Fibroblast of villous mesenchyme (primary cell): ENCODE data around the gene OVOL2. TPM values are rescaled to one million over a fixed set of nuclear protein-coding genes. Genes with fewer than 3 reads are reported as not detected.
"Not testable (repeated sequence)": the region's sequence is repeated elsewhere in the genome, so short reads cannot be mapped to it uniquely, and the experiment has no call there.

ENCODE experiments used
- DNase-seq: peaks from one replicate; pipeline ENCODE4 v3.0.0-alpha.2; 2010; ENCODE audit warnings: low read depth
- H3K4me3 ChIP-seq: 2 replicates; pipeline ENCODE4 v1.5.1; 2011; ENCODE audit warnings: low read depth, mild to moderate bottlenecking, low read length
- total RNA-seq: library from RNA; depleted of rRNA; stranded (reverse); fragments of >200 nt; gene quantifications from 2 replicates; pipeline ENCODE4 v1.2.3, GENCODE V29; 2012
- TF ChIP-seq, protein P1 (sequence below): IDR thresholded peaks from 2 replicates; pipeline ENCODE4 v1.5.1; 2012; ENCODE audit warnings: low read depth, mild to moderate bottlenecking, low read length; ENCODE audit not compliant: insufficient read depth

Gene OVOL2
- total RNA-seq: not detected in 2 replicates

DNA sequence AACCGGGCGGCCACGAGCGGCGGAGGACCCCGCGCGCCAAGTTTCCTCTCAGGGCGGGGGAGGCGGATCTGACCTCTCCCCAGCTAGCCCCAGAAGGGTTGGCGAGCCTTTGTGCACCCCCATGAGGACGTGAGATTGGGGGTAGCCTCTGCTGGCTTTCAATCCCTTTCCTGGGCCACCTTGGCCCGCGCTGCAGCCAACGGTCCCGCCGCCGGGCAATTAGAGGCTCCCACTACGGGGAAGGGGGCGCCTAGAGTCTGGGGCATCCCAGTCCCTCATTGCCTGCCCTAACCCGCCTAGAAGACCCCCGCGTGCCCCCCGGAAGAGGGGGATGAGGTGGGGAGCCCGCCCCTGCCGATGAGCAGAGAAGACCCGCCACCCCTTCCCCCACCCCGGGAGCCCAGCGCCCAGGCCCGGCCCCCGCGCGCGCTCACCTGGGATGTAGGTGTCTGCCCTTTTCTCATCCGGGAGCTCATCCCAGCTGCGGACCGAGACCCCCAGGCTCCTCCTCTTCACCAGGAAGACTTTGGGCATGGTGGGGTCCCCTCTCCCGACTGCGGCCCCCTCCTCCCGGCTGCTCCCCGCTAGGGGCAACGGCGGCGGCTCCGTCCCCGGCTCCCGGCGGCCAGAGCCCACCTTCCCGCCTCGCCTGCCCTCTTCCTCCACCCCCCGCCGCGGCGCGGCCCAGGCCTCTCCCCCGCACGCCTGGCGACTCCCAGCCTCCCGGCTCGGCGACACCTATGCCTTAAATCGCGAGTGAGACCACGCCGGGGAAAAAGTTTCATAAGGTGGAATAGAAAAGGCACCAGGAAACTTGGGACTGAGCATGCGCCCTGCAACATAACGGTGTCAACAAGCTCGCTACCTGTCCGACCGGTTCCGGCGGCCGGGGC lies at the start of gene OVOL2:
Gene OVOL2, minus strand, starts transcription at position 816 of the 893 bp plus-strand sequence. Its CDS starts 282 bp downstream, at position 534.
- TF ChIP-seq, protein P1, sequence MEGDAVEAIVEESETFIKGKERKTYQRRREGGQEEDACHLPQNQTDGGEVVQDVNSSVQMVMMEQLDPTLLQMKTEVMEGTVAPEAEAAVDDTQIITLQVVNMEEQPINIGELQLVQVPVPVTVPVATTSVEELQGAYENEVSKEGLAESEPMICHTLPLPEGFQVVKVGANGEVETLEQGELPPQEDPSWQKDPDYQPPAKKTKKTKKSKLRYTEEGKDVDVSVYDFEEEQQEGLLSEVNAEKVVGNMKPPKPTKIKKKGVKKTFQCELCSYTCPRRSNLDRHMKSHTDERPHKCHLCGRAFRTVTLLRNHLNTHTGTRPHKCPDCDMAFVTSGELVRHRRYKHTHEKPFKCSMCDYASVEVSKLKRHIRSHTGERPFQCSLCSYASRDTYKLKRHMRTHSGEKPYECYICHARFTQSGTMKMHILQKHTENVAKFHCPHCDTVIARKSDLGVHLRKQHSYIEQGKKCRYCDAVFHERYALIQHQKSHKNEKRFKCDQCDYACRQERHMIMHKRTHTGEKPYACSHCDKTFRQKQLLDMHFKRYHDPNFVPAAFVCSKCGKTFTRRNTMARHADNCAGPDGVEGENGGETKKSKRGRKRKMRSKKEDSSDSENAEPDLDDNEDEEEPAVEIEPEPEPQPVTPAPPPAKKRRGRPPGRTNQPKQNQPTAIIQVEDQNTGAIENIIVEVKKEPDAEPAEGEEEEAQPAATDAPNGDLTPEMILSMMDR: no peak
- H3K4me3 ChIP-seq: no peak within 1 kb of the TSS
- no peak for DNase-seq

DNA sequence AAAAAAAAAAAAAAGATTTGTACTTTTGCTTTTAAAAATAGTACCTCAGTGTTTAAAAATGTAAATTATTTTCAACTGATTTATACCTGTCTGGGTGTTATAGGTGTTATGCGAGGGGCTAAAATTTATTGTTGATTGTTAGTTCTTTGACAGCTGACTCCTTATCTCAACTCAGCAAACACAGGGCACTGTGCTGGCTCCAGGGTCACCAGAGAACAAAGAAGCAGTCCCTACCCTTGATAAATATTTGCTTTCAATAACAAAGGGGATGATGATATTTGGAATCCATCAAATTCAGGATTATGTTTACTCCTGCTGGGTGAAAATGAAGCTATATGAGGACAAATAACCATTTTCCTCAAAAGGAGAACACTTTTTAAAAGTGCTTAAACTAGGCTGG lies 45.8 kb upstream of the OVOL2 start:
- H3K4me3 ChIP-seq: no peak overlapping the region
- no peak for DNase-seq
- TF ChIP-seq, protein P1: no peak

DNA sequence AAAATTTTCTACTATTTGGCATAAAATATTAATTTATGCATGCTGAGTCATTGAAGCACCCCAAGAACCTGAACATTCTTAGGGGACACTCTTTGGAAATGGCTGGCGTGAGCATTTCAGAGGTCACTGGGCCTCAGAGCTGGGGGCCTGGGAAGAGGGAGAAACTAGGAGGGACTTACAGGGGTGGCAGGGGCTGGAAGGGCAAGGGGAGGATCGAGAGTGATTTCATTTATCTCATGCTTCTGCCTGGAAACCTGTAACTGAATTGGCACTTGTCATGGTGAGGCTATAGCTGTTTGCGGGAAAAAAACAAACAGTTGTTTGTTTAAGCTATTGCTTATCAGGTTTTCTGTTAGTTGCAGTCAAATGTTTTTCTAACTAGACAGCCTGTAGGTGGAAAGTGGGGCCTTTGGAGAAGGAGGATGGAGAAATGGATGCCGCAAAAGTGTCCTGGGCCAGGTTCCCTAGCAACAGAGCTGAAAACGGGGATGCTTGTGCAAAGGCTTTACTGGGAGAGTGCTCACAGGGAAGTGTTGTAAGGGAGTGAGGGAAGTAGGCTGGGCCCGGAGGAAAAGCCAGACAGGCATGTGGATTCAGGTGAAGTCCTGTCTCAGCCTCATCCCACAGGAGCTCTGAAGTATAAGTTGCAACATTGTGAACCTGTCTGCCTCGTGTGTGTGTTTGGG lies 43.6 kb upstream of the OVOL2 start:
- TF ChIP-seq, protein P1: no peak
- H3K4me3 ChIP-seq: no peak overlapping the region
- DNase-seq: no peak

DNA sequence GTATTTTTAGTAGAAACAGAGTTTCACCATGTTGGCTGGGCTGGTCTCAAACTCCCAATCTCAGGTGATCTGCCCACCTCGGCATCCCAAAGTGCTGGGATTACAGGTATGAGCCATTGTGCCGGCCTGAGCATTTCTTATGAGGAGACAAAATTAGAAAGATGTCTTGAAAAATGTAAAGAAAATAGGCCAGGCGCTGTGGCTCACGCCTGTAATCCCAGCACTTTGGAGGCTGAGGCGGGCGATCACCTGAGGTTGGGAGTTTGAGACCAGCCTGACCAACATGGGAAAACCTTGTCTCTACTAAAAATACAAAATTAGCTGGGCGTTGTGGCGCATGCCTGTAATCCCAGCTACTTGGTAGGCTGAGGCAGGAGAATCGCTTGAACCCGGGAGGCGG lies 42.9 kb upstream of the OVOL2 start:
- not testable (repeated sequence) for DNase-seq

DNA sequence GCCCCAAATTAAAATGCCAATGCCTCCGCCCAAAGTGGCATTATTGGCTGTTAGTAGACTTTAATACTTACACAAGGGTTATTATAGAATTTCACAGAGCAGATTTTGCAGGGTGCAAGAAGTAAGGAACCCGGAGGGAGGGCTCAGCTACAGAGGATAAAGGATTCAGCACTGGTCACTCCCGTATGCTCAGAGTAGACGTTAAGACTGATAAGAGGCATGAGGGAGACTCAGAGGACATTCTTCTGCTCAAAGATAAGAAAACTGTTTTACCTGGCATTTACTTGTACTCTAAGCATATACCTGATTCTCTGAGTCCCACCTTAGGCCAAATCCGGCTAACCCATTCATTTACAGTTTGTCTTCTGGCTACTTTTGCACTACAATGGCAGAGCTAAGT lies 36.5 kb upstream of the OVOL2 start:
- H3K4me3 ChIP-seq: no peak overlapping the region
- DNase-seq: no peak
- TF ChIP-seq, protein P1: no peak

More for the DNA sequence above, 42.9 kb upstream of the OVOL2 start:
- not testable (repeated sequence) for H3K4me3 ChIP-seq

DNA sequence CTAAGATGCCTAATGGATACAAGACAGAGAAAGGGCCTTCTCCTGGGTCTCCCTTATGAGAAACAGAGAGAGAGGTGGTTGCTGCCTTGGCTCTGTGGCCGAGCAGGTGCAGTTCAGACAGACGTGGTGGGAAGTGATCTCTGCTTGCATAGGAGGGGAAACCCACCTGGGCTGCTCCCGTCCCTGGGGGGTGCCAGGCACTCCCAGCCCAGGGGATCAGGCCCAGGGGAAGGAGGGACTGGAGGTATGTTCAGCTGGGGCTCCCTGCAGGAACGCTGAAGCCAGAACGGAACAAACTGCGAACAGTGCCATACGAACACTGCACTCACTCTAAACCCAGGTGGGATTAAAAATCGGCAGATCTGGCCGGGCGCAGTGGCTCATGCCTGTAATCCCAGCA lies 35.7 kb upstream of the OVOL2 start:
- no peak for DNase-seq
- no peak overlapping the region for H3K4me3 ChIP-seq
- TF ChIP-seq, protein P1: no peak

DNA sequence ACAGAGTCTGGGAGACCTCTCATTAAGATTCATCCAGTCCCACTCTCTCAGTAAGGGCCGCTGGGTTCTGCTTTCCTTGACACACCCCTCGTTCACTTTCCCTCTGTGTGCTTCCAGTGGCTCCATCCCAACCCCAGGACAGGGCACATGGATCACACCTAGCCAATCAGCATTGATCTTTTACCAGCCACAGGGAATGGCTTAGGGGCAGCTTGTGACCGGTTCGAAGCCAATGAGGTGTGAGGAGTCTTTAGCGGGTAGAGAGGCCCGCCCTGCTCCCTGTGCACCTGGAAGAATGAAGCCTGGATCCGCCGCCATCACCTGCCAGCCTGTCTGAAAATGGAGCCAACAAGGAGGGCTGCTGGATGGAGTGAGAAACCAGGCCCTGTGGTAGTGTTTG lies 35.2 kb upstream of the OVOL2 start:
- no peak for DNase-seq
- TF ChIP-seq, protein P1: no peak
- H3K4me3 ChIP-seq: no peak overlapping the region
